Upper lobe of left lung (tissue), 6 donors: ENCODE measurements around the gene CALCR. TPM values are rescaled to one million over a fixed set of nuclear protein-coding genes. Genes with fewer than 3 reads are reported as not detected.

Source experiments
- ATAC-seq, 2 donors: fragments of 200-7000 bp; cut with Tn5 transposase; one replicate each; pipeline ENCODE4 v1.9.1; 2022; ENCODE audit warnings: mild to moderate bottlenecking in 2 of 2, moderate library complexity in 2 of 2; ENCODE audit not compliant: low FRiP score in 2 of 2
- DNase-seq, 2 donors: peaks; one replicate each; pipeline ENCODE4 v3.0.0-alpha.2; 2019 to 2020
- H3K27ac ChIP-seq, 4 donors: fragments of 200-600 bp; sonication (generic); one replicate each; pipeline ENCODE4 v1.5.1; 2016 to 2019
- H3K27me3 ChIP-seq, 4 donors: fragments of 200-600 bp; sonication (generic); one replicate each; pipeline ENCODE4 v1.5.1; 2017 to 2019
- H3K36me3 ChIP-seq, 4 donors: fragments of 200-600 bp; sonication (generic); one replicate each; pipeline ENCODE4 v1.5.1; 2016 to 2019
- H3K4me1 ChIP-seq, 4 donors: fragments of 200-600 bp; sonication (generic); one replicate each; pipeline ENCODE4 v1.5.1; 2018 to 2019
- H3K4me3 ChIP-seq, 4 donors: fragments of 200-600 bp; sonication (generic); one replicate each; pipeline ENCODE4 v1.5.1; 2017 to 2019; ENCODE audit warnings: mild to moderate bottlenecking in 2 of 4, moderate library complexity in 1 of 4
- H3K9me3 ChIP-seq, 4 donors: fragments of 200-600 bp; sonication (generic); one replicate each; pipeline ENCODE4 v1.5.1; 2018 to 2019
- CTCF ChIP-seq, 6 experiments: fragments of 450-650 bp in 4 of 6; fragments of 200-600 bp in 2 of 6; sonication (generic) in 2 of 6; IDR thresholded peaks; one replicate each; pipeline ENCODE4 v1.5.1; 2016 to 2019; ENCODE audit warnings: antibody characterized with exemption in 6 of 6
- EP300 ChIP-seq, 4 donors: sonication (generic); formaldehyde crosslinking; IDR thresholded peaks; one replicate each; pipeline ENCODE4 v1.5.1; 2017; ENCODE audit warnings: antibody characterized with exemption in 4 of 4, control low read depth in 2 of 4
- POLR2A ChIP-seq, 4 donors: fragments of 450-650 bp; IDR thresholded peaks; one replicate each; pipeline ENCODE4 v1.5.1; 2016 to 2017; ENCODE audit warnings: antibody characterized with exemption in 4 of 4, mild to moderate bottlenecking in 2 of 4
- POLR2AphosphoS5 ChIP-seq, 2 donors: sonication (generic); formaldehyde crosslinking; IDR thresholded peaks; one replicate each; pipeline ENCODE4 v1.5.1; 2017; ENCODE audit warnings: antibody characterized with exemption in 2 of 2
- WGBS, 2 donors: methylation state at CpG; one replicate each; pipeline ENCODE4 v1.1.5; 2017 to 2018; 5-methylcytosine and 5-hydroxymethylcytosine counted together
- total RNA-seq, 6 donors: library from RNA; depleted of rRNA in 4 of 6; stranded (reverse); fragments of >200 nt in 4 of 6; gene quantifications; one replicate each; pipeline versions ENCODE4 v1.1.0 to v1.2.1, GENCODE V29; 2016 to 2021
- donor health status: DM: no; HTN: no; CAD: no; lungs with moderate emphysema.
- donor health status: DM: no; HTN: yes; CAD: no; lungs with severe emphysema.

CALCR gene
- total RNA-seq, 6 donors from 2014 or later = 0.09 to 0.10 TPM; not detected in 4

DNA sequence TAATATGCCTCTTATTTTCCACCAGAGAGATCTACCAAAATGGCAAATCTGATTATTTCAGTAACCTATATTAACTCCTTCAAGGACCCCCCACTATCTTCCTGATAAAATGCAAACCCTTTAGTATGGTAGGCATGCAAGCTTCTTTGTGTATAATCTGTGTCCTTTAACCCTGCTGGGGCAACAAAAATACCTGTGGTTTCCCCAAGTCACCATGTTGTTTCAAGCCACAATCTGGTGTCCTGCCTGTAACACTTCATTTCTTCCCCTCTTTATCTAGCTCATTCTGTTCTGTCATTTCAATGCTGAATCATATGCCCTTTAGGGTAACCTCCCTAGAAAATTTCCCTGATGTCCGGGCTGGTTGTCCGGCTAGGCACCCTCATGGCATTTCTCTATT is 5.3 kb downstream of the CALCR start:
- Histone ChIP-seq H3K4me1 (peaks cover 0 to 2% (median under 1%) of the 10 kb centered on the region in 4 donors), H3K9me3 (no peaks in the 10 kb centered on the region), H3K36me3 (no peaks in the 10 kb centered on the region), H3K27ac (no peak overlapping the region), H3K27me3 (peaks cover 0 to 4% (median under 1%) of the 10 kb centered on the region in 4 donors), H3K4me3 (no peak overlapping the region)
- ATAC-seq (no peak), DNase-seq (no peak)
- 94 to 95% methylated on average over 2 of the region's 2 CpGs for WGBS, 2 donors
- TF ChIP-seq POLR2A (IDR thresholded peaks at IDR 0.05) = no peak
- no peak for TF ChIP-seq CTCF (IDR thresholded peaks at IDR 0.05)
- TF ChIP-seq POLR2AphosphoS5 (IDR thresholded peaks at IDR 0.05) = no peak
- TF ChIP-seq EP300 (IDR thresholded peaks at IDR 0.05) = no peak

- H3K27ac ChIP-seq = no peak overlapping the region
- H3K4me3 ChIP-seq = no peak overlapping the region
- no peak for DNase-seq
- H3K36me3 ChIP-seq = no peaks in the 10 kb centered on the region
- H3K27me3 ChIP-seq = no peaks in the 10 kb centered on the region
- TF ChIP-seq POLR2A (IDR thresholded peaks at IDR 0.05) = no peak
- no peak for TF ChIP-seq POLR2AphosphoS5 (IDR thresholded peaks at IDR 0.05)
- H3K9me3 ChIP-seq = no peaks in the 10 kb centered on the region
- ATAC-seq = no peak
- no peaks in the 10 kb centered on the region for H3K4me1 ChIP-seq
These were observed 7.6 kb downstream of the CALCR start for GRCh38 chr7:93566876-93567275.

GRCh38 chr7:93563584-93563983 is 10.9 kb downstream of the CALCR start:
- DNase-seq (no peak), ATAC-seq (no peak)
- 59 to 70% methylated on average over 6 of the region's 6 CpGs for WGBS, 2 donors
- Histone ChIP-seq H3K36me3 (no peaks in the 10 kb centered on the region), H3K4me1 (peaks cover 0 to 8% (median 7%) of the 10 kb centered on the region in 4 donors), H3K27ac (no peak overlapping the region), H3K4me3 (no peak overlapping the region), H3K27me3 (no peaks in the 10 kb centered on the region), H3K9me3 (no peaks in the 10 kb centered on the region)
- TF ChIP-seq CTCF (IDR thresholded peaks at IDR 0.05) (no peak), EP300 (IDR thresholded peaks at IDR 0.05) (no peak), POLR2AphosphoS5 (IDR thresholded peaks at IDR 0.05) (no peak), POLR2A (IDR thresholded peaks at IDR 0.05) (no peak)

DNA sequence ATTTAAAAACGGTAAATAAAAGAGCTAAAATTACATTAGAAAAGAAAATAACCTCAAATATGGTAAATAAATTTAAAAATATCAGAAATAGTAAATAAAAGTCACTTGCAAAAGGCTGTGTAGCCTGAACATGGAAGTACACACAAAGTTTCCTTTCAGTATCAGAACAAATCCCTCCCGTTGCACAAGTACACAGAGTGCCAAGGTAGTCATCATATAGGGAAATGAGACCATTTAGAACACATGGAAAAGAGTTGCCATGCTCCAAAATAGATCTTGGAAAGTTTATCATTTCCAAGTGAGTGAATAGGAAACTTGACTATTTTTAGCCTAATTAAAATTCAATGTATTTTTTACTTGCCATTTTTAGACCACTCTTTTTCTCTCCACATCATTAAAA is 11.6 kb downstream of the CALCR start:
- no peak overlapping the region for H3K27ac ChIP-seq
- H3K36me3 ChIP-seq = no peaks in the 10 kb centered on the region
- WGBS, 2 donors = 70 to 78% methylated on average over 2 of the region's 2 CpGs
- no peaks in the 10 kb centered on the region for H3K27me3 ChIP-seq
- DNase-seq (no peak), ATAC-seq (no peak)
- TF ChIP-seq EP300 (IDR thresholded peaks at IDR 0.05) (no peak), POLR2AphosphoS5 (IDR thresholded peaks at IDR 0.05) (no peak), CTCF (IDR thresholded peaks at IDR 0.05) (no peak), POLR2A (IDR thresholded peaks at IDR 0.05) (no peak)
- peaks cover 0 to 13% (median 7%) of the 10 kb centered on the region in 4 donors for H3K4me1 ChIP-seq
- no peak overlapping the region for H3K4me3 ChIP-seq
- no peaks in the 10 kb centered on the region for H3K9me3 ChIP-seq

DNA sequence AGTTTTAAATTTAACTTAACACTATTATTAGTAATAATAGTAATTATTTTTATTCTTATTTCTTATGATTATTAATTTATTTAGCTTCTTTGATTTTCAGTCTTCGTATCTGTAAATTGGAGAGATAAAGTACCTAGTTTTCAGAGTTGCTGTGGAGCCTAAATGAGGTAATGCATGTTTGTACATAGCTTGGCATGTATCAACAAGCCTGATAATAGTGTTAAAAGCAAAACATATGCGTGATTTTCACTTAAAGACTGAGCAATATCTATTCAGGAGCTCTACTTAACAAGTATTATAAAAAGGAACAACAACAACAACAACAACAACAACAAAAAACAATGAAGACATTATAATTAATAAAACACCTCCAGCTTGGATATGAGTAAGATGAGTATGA is 12.4 kb downstream of the CALCR start:
- Histone ChIP-seq H3K4me3 (no peak overlapping the region), H3K36me3 (no peaks in the 10 kb centered on the region), H3K27ac (no peak overlapping the region), H3K4me1 (peaks cover 0 to 13% (median 7%) of the 10 kb centered on the region in 4 donors), H3K27me3 (no peaks in the 10 kb centered on the region), H3K9me3 (no peaks in the 10 kb centered on the region)
- WGBS, 2 donors = 79 to 88% methylated on average over 2 of the region's 2 CpGs
- no peak for ATAC-seq
- TF ChIP-seq EP300 (IDR thresholded peaks at IDR 0.05) (no peak), CTCF (IDR thresholded peaks at IDR 0.05) (no peak), POLR2AphosphoS5 (IDR thresholded peaks at IDR 0.05) (no peak), POLR2A (IDR thresholded peaks at IDR 0.05) (no peak)
- DNase-seq = no peak
